BE2C (cell line): ENCODE results near the gene DHX8.

ENCODE experiments used
- DNase-seq: peaks from one replicate; pipeline ENCODE4 v3.0.0-alpha.2; 2020
- H3K27me3 ChIP-seq: fragments of 250-450 bp; sonication (Bioruptor Pico); 2 replicates; pipeline ENCODE4 v1.5.1; 2020; ENCODE audit warnings: mild to moderate bottlenecking
- H3K36me3 ChIP-seq: fragments of 250-450 bp; sonication (Bioruptor Pico); 2 replicates; pipeline ENCODE4 v1.5.1; 2020; ENCODE audit warnings: mild to moderate bottlenecking
- H3K4me1 ChIP-seq: fragments of 250-450 bp; sonication (Bioruptor Pico); 2 replicates; pipeline ENCODE4 v1.5.1; 2020
- H3K4me3 ChIP-seq: 2 replicates; pipeline ENCODE4 v1.5.1; 2011; ENCODE audit warnings: low read depth, low read length
- H3K9me3 ChIP-seq: fragments of 250-450 bp; sonication (Bioruptor Pico); 2 replicates; pipeline ENCODE4 v1.5.1; 2020
- TF ChIP-seq, protein P1 (sequence below): IDR thresholded peaks from 2 replicates; pipeline ENCODE4 v1.5.1; 2012; ENCODE audit warnings: mild to moderate bottlenecking, low read depth, low read length

Gene DHX8

DNA sequence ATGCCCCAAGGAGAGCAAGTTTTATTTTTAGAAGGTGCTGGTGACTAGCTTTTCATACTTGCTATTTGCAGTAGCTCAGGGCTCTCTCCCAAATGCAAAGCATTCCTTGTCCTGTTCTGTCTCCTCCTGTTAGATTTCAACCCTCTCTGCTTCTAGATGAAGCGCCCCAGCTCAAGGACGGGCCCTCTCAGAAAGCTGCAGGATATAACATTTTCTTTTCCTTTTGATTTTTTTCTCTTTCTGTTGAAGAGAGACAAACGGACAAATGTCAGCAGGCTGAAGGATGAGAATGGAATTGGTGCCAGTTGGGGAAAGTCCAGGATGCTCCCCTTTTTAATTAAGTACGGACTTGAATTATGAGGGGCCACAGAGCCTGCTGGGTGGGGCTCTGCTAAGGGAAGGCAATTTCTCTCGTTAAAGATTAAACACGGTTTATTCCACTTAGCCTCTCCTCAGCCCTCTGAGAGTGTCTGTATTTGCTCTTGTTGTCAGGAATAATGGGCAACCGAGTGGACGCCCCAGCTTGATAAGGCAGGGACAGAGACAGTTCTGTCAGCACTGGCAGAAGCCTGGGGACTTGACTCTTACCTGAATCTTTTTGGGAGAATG is 68.6 kb downstream of the DHX8 start:
- no peak for DNase-seq

DNA sequence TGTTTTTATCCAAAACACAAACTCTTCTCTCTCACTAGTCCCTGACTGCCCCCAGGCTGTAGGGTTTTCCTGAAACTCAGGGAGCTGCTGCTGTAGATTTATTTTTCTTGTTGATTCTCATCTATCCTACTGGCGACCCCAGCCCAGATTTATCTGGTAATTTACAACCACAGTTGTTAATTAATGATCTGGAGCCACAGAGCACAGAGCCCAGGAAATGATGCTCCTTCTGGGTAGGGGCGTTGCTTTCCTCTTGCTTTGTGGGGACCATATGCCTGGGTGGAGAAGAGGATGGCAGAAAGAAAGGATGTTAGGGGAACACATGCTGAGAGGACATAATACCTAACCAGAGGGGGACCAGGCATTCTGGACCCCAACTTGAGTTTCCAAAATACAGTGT is 69.8 kb downstream of the DHX8 start:
- DNase-seq: no peak
- H3K27me3 ChIP-seq: no peaks in the 10 kb centered on the region
- H3K4me1 ChIP-seq: no peaks in the 10 kb centered on the region
- H3K4me3 ChIP-seq: no peak overlapping the region
- TF ChIP-seq, protein P1, sequence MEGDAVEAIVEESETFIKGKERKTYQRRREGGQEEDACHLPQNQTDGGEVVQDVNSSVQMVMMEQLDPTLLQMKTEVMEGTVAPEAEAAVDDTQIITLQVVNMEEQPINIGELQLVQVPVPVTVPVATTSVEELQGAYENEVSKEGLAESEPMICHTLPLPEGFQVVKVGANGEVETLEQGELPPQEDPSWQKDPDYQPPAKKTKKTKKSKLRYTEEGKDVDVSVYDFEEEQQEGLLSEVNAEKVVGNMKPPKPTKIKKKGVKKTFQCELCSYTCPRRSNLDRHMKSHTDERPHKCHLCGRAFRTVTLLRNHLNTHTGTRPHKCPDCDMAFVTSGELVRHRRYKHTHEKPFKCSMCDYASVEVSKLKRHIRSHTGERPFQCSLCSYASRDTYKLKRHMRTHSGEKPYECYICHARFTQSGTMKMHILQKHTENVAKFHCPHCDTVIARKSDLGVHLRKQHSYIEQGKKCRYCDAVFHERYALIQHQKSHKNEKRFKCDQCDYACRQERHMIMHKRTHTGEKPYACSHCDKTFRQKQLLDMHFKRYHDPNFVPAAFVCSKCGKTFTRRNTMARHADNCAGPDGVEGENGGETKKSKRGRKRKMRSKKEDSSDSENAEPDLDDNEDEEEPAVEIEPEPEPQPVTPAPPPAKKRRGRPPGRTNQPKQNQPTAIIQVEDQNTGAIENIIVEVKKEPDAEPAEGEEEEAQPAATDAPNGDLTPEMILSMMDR: no peak
- no peaks in the 10 kb centered on the region for H3K36me3 ChIP-seq
- H3K9me3 ChIP-seq: no peaks in the 10 kb centered on the region

More for the DNA sequence above, 68.6 kb downstream of the DHX8 start:
- TF ChIP-seq, protein P1: no peak
- no peaks in the 10 kb centered on the region for H3K27me3 ChIP-seq
- H3K36me3 ChIP-seq: no peaks in the 10 kb centered on the region
- no peaks in the 10 kb centered on the region for H3K4me1 ChIP-seq
- no peak overlapping the region for H3K4me3 ChIP-seq
- H3K9me3 ChIP-seq: no peaks in the 10 kb centered on the region

DNA sequence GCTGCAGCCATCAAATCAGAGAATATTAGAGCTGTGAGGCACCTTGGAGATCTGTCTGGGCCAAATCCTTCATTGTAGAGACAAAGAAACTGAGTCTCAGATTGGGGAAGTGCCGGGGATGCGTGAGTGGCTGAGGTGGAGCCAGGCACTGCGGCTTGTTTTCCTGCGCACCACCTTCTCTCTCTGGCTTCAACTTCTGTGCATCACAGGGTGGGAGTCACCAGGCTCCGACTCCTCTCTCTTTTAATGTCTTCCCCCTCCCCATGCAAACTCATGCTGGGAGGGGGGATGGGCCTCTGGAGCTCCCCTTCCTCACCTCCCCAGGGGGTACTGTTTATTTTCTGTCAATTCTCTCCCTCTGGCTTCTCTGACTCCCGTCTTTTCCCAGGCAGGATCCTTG is 71.1 kb downstream of the DHX8 start:
- Histone ChIP-seq H3K36me3 (no peaks in the 10 kb centered on the region), H3K4me1 (no peaks in the 10 kb centered on the region), H3K4me3 (no peak overlapping the region), H3K9me3 (no peaks in the 10 kb centered on the region), H3K27me3 (no peaks in the 10 kb centered on the region)
- DNase-seq: no peak
- TF ChIP-seq, protein P1: no peak

DNA sequence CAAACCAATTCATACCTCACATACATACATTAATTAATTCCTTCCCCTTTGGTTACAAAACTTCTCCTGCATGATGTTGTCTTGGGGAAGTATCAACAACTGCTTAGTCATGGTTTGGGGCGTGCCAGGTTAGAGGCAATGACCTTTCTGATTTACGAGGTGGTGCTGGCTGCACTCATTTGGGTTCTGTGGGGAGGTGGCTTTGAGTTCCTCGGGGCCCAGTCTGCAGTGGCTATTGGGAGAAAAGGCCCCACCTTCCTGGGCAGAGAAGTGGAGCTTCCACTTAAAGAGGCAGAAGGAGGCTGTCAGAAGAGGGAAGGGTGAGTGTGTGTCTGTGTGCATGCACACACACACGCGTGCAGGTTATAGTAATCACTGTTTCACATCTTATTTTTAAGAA is 72.5 kb downstream of the DHX8 start:
- H3K4me1 ChIP-seq: no peaks in the 10 kb centered on the region
- H3K36me3 ChIP-seq: no peaks in the 10 kb centered on the region
- no peak overlapping the region for H3K4me3 ChIP-seq
- TF ChIP-seq, protein P1: no peak
- no peaks in the 10 kb centered on the region for H3K9me3 ChIP-seq
- H3K27me3 ChIP-seq: no peaks in the 10 kb centered on the region
- no peak for DNase-seq

DNA sequence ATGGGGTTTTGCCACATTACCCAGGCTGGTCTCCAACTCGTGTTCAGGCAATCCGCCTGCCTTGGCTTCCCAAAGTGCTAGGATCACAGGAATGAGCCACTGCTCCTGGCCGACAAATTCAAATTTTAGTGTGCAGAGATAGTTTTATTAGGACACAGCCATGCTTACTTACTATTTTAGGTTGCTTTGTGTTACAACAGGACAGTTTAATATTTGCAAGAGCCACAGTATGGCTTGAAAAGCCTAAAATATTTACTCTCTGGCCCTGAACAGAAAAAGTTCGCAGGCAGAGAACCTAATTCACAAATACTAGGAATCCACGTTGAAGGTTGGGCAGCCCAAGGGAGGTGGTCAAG is 75.0 kb downstream of the DHX8 start:
- no peaks in the 10 kb centered on the region for H3K4me1 ChIP-seq
- H3K9me3 ChIP-seq: no peaks in the 10 kb centered on the region
- no peaks in the 10 kb centered on the region for H3K36me3 ChIP-seq
- TF ChIP-seq, protein P1: no peak
- no peak for DNase-seq
- no peak overlapping the region for H3K4me3 ChIP-seq
- H3K27me3 ChIP-seq: no peaks in the 10 kb centered on the region

DNA sequence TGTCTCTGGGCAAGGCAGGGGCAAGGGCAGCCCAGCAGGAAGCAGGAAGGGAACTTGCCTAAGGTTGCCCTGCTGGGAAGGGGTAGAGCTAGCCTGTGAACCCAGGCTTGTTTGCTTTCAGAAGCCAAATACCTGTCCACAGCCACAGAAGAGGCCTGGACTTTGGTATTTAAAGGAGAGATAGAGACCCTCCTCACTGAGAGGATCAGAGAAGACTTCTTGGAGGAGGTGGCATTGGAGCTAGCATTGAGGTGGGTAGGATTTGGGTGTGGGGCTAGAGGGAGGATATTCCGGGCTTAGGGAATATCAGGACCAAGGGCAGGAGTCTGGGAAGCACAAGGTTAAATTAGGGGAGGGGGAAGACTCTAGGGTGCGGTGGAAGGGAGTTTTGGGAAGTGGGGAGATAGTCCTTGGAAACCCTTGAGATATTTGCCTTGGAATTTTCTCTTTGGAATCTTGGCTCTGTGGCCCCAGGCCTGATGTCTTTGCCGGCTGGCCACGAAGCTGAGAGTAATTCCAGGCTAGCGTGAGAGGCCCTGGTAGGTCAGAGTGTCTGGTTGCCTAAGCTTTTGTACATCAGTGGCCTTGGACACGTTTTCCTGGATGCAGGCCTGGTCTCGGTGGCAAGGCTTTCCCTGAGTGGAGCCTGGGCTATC is 75.5 kb downstream of the DHX8 start:
- no peaks in the 10 kb centered on the region for H3K9me3 ChIP-seq
- DNase-seq: no peak
- no peaks in the 10 kb centered on the region for H3K4me1 ChIP-seq
- H3K27me3 ChIP-seq: no peaks in the 10 kb centered on the region
- no peaks in the 10 kb centered on the region for H3K36me3 ChIP-seq
- no peak overlapping the region for H3K4me3 ChIP-seq
- TF ChIP-seq, protein P1: no peak
